Colonic mucosa (tissue), 4 donors: ENCODE measurements around the gene CCDC146. TPM values are rescaled to one million over a fixed set of nuclear protein-coding genes. Genes with fewer than 3 reads are reported as not detected.
"Not testable (repeated sequence)": the region's sequence is repeated elsewhere in the genome, so short reads cannot be mapped to it uniquely, and the experiment has no call there.

Experiments used
- DNase-seq: peaks from one replicate; pipeline ENCODE4 v3.0.0-alpha.2; 2020
- H3K27ac ChIP-seq: fragments of 200-600 bp; one replicate; pipeline ENCODE4 v1.8.0; 2021
- H3K27me3 ChIP-seq: fragments of 200-600 bp; one replicate; pipeline ENCODE4 v1.8.0; 2021
- H3K36me3 ChIP-seq: fragments of 200-600 bp; one replicate; pipeline ENCODE4 v1.8.0; 2021
- H3K4me1 ChIP-seq: fragments of 200-600 bp; one replicate; pipeline ENCODE4 v1.8.0; 2021; ENCODE audit warnings: mild to moderate bottlenecking
- H3K4me3 ChIP-seq: fragments of 200-600 bp; one replicate; pipeline ENCODE4 v1.8.0; 2021
- H3K9ac ChIP-seq, 2 donors: one replicate each; pipeline ENCODE4 v1.7.0; 2013; ENCODE audit warnings: control low read depth in 2 of 2, low read depth in 2 of 2, low read length in 2 of 2
- H3K9me3 ChIP-seq: fragments of 200-600 bp; one replicate; pipeline ENCODE4 v1.8.0; 2021
- intact Hi-C: fragments of 100-400 bp; cut with DNase I; formaldehyde crosslinking; loops from one replicate; pipeline ENCODE4 v1.14.1; 2022
- total RNA-seq, 2 donors: library from RNA; stranded (reverse); fragmentation: NEBNext Ultra II Directional in 1 of 2; extraction: Animal tissue kit (Norgen Biotek cat#: 25700) in 1 of 2; gene quantifications; one replicate each; pipeline ENCODE4 v1.2.1, GENCODE V29; 2021
- TF ChIP-seq, protein P1 (sequence below): fragments of 200-600 bp; IDR thresholded peaks from one replicate; pipeline ENCODE4 v1.8.0; 2022; ENCODE audit warnings: antibody characterized with exemption, mild to moderate bottlenecking
- donor health status: healthy.
- donor health status: DM: no; HTN: no; CAD: no.
- donor health status: DM: no; HTN: no; CAD: no.

The CCDC146 gene
- total RNA-seq, 2 donors from 2014 or later: 3.6 to 18.2 TPM

DNA sequence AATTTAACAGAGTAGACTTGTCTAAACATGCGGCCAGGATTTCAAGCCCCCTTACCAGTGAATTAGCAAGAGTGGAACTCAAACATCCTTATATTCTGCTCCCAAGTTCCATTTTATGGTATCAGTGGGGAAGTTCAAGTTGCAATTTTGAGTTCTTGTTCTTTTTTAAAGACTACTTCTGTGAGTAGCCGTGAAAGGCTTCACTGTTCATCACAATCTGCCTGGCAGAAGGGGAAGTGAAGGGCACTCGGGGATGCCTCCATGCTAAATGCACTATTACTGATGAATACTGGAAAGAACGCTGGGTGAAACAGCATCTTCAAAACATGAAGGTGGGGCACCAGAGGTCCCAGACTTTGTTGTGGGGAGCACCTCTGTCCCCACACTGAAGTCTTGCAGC lies 99.7 kb downstream of the CCDC146 start:
- no peaks in the 10 kb centered on the region for H3K9me3 ChIP-seq
- H3K9ac ChIP-seq: no peak overlapping the region
- no peaks in the 10 kb centered on the region for H3K27me3 ChIP-seq
- H3K4me1 ChIP-seq: no peaks in the 10 kb centered on the region
- no peak for DNase-seq
- intact Hi-C loops: no loop called here
- no peak overlapping the region for H3K27ac ChIP-seq
- TF ChIP-seq, protein P1, sequence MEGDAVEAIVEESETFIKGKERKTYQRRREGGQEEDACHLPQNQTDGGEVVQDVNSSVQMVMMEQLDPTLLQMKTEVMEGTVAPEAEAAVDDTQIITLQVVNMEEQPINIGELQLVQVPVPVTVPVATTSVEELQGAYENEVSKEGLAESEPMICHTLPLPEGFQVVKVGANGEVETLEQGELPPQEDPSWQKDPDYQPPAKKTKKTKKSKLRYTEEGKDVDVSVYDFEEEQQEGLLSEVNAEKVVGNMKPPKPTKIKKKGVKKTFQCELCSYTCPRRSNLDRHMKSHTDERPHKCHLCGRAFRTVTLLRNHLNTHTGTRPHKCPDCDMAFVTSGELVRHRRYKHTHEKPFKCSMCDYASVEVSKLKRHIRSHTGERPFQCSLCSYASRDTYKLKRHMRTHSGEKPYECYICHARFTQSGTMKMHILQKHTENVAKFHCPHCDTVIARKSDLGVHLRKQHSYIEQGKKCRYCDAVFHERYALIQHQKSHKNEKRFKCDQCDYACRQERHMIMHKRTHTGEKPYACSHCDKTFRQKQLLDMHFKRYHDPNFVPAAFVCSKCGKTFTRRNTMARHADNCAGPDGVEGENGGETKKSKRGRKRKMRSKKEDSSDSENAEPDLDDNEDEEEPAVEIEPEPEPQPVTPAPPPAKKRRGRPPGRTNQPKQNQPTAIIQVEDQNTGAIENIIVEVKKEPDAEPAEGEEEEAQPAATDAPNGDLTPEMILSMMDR: no peak
- no peaks in the 10 kb centered on the region for H3K36me3 ChIP-seq
- no peak overlapping the region for H3K4me3 ChIP-seq

DNA sequence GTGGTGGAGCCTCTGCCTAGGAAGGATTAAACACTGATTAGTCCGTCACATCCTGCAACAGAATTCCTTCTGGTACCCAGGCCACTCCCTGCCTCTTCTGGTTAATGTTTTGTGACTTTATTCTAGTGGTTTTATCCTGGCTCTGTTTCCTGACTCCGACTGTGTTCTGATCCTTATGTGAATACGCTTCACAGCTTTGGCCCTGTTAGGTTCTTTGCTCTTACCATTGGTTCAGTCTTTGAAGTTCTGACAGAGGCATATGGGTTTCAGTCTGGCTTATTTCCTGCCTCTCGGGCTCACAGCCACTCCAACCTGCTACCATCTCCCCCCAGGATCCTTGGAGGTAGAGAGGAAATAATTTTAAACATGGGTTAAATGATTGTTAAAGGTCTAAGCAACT lies 100.4 kb downstream of the CCDC146 start:
- Histone ChIP-seq H3K4me1 (no peaks in the 10 kb centered on the region), H3K36me3 (no peaks in the 10 kb centered on the region), H3K9me3 (no peaks in the 10 kb centered on the region), H3K27me3 (no peaks in the 10 kb centered on the region), H3K27ac (no peak overlapping the region), H3K4me3 (no peak overlapping the region), H3K9ac (no peak overlapping the region)
- no peak for DNase-seq
- TF ChIP-seq, protein P1: no peak
- intact Hi-C loops: no loop called here

DNA sequence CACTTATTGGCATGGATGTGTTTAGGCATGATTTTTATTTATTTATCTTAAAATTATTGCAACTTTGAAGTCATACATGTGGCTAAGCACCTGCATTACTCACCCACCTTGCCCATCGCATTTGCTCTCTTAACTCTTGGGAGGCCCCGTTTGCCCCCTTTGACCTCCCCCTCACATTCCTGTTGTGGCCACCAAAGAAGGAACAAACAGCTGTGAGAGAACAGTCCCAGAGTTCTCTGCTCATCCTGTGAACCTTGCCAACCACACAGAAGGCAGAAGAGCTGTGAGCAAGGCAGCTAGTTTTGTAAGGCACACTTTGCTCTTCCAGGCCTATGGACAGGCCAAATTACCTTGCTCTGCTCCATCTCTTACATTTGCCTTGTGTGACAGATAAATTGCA lies 100.8 kb downstream of the CCDC146 start:
- H3K36me3 ChIP-seq: no peaks in the 10 kb centered on the region
- H3K4me3 ChIP-seq: no peak overlapping the region
- H3K27me3 ChIP-seq: no peaks in the 10 kb centered on the region
- H3K9ac ChIP-seq: no peak overlapping the region
- TF ChIP-seq, protein P1: no peak
- no peaks in the 10 kb centered on the region for H3K9me3 ChIP-seq
- DNase-seq: no peak
- H3K27ac ChIP-seq: no peak overlapping the region
- no peaks in the 10 kb centered on the region for H3K4me1 ChIP-seq
- intact Hi-C loops: no loop called here

DNA sequence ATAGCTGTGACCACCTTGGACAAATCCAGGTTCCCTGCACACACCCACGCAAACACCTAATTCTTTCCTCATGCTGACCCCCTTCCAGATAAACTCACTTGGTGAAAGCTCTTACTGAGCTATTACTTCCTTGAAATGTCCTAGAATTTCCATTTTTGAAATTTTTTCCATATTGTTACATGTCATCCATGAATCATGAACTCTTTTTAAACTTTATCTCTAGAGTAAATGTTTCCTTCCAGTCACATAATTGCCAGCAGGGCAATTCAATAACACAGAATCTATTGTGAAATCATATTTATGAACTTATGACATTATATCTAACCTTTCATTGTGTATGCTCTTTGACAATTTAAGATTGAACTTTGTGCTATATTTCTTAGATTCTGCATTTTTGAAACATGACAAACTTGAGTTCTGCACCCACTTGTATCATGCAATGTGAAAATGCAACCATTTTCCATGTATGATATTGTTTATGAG lies 104.0 kb downstream of the CCDC146 start:
- DNase-seq: no peak
- no peaks in the 10 kb centered on the region for H3K27me3 ChIP-seq
- no peak overlapping the region for H3K4me3 ChIP-seq
- TF ChIP-seq, protein P1: no peak
- no peak overlapping the region for H3K9ac ChIP-seq
- no peaks in the 10 kb centered on the region for H3K9me3 ChIP-seq
- H3K36me3 ChIP-seq: no peaks in the 10 kb centered on the region
- no peaks in the 10 kb centered on the region for H3K4me1 ChIP-seq
- H3K27ac ChIP-seq: peak overlapping the region; percentile 9
- intact Hi-C loops: no loop called here

DNA sequence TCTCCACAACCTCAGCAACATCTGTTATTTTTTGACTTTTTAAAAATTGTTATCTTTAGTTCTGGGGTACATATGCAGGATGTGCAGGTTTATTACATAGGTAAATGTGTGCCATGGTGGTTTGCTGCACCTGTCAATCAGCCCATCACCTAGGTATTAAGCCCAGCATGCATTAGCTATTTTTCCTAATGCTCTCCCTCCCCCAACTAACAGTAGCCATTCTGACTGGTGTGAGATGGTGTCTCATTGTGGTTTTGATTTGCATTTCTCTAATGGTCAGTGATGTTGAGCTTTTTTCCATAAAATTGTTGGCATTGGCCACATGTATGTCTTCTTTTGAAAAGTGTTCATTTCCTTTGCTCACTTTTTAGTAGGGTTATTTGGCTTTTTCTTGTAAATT lies 106.4 kb downstream of the CCDC146 start:
- H3K9me3 ChIP-seq, H3K4me3 ChIP-seq, H3K36me3 ChIP-seq, intact Hi-C loops, DNase-seq, H3K27me3 ChIP-seq, H3K4me1 ChIP-seq, H3K27ac ChIP-seq, H3K9ac ChIP-seq: not testable (repeated sequence)

DNA sequence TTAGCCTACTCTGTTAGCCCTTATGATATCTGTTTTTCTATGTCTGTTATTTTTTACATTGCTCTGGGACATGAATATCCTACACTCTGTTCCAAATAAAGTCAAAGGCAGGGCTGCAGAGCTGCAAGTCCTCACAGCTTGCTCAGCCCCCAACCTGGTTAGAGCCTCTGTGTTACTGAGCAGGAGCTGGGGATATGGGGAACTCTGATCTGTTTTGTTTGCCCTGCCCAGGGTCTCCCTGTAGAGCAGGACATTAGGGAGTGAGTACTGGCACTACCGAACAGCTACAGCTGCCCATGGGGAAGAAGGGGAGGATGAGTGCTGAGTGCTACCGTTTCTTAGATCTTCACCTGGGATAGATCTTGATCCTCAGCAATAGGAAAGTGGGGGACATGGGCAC lies 110.1 kb downstream of the CCDC146 start:
- Histone ChIP-seq H3K4me3 (no peak overlapping the region), H3K9me3 (no peaks in the 10 kb centered on the region), H3K9ac (no peak overlapping the region), H3K27ac (no peak overlapping the region), H3K27me3 (no peaks in the 10 kb centered on the region), H3K4me1 (no peaks in the 10 kb centered on the region), H3K36me3 (no peaks in the 10 kb centered on the region)
- DNase-seq: no peak
- intact Hi-C loops: no loop called here
- TF ChIP-seq, protein P1: no peak
